HG03457 (cell line): ENCODE results near the gene PIK3CG.

Source experiments
- ATAC-seq: cut with Tn5 transposase; IDR thresholded peaks from one replicate; pipeline ENCODE4 v1.9.1; 2021; ENCODE audit warnings: moderate number of reproducible peaks; ENCODE audit not compliant: unreplicated experiment

PIK3CG gene

GRCh38 chr7:106858618-106859532 is 6.2 kb upstream of the PIK3CG start:
- ATAC-seq, result no peak

DNA sequence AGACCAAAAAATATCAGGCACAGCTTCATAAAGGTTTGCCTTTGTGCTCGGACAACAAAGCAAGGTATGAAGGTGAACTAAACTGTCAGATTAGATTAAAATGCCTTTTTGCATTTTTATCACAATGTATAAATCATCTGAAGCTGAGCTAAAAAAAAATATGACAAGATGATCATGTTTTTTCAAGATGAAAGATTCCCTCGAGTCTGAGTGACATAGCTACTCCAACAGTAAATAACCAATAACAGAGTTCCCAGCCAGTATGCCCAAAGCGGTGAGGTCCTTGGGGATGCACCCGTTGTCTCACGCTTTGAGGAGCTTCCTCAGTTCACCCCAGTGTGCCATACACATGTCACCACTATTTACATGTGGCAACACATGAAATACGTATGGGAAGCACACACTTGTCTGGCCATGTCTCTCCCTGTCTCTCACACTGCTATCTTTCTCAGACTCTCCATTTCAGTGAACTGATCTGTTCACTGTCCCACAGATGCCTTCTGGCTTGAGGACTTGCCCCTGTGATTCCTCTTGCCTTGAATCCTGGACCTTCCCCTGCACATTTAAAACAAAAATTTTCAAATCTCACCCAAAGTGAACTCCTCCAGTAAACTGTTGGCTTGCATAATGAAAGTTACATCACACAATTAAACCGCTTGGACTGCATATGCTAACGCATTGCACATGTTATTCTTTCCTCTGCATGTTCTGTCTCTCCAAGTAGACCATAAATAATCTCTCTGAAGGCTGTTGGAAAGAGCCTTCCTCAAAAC is 2.6 kb upstream of the PIK3CG start:
- ATAC-seq, result no peak

DNA sequence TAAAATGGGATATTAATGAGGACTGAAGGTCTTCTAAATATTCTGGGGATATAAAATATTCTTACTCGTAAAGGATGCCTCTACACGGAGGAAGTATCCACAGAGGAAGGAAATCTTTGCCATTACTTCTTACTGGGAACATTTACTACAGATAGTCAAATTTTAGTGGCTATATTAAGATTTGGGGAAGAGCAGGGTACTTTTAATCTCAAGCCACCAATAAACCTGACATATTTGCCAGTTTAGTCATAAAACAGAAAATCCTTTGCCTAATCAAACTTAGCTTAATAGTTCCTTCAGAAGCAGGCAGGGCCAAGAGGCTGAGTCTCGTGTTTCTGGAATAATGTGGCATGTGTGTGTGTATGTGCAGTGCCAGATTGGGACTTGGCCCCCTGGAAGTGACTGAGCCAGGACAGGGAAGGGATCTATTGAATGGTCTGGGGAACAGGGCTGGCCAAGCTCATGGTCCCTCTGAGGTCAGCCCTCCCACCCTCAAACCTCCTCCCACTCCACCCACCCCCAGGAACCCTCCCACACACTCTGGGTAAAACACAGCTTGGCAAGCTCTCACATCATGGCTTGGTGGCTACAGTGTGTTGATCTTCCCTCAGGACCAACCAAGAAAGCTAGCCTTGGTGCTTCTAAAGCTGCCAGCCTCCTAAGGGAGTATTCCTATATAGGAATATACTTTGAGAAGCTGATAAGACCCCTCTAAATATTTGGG is 1.6 kb upstream of the PIK3CG start:
- ATAC-seq, result no peak

- ATAC-seq, result no peak
These were observed 592 bp upstream of the PIK3CG start for GRCh38 chr7:106864298-106865081.

- no peak for ATAC-seq
These were observed 1.5 kb downstream of the PIK3CG start for GRCh38 chr7:106866298-106867281.

DNA sequence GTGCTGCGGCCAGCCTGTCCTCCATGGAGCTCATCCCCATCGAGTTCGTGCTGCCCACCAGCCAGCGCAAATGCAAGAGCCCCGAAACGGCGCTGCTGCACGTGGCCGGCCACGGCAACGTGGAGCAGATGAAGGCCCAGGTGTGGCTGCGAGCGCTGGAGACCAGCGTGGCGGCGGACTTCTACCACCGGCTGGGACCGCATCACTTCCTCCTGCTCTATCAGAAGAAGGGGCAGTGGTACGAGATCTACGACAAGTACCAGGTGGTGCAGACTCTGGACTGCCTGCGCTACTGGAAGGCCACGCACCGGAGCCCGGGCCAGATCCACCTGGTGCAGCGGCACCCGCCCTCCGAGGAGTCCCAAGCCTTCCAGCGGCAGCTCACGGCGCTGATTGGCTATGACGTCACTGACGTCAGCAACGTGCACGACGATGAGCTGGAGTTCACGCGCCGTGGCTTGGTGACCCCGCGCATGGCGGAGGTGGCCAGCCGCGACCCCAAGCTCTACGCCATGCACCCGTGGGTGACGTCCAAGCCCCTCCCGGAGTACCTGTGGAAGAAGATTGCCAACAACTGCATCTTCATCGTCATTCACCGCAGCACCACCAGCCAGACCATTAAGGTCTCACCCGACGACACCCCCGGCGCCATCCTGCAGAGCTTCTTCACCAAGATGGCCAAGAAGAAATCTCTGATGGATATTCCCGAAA is 2.7 kb downstream of the PIK3CG start:
- no peak for ATAC-seq

DNA sequence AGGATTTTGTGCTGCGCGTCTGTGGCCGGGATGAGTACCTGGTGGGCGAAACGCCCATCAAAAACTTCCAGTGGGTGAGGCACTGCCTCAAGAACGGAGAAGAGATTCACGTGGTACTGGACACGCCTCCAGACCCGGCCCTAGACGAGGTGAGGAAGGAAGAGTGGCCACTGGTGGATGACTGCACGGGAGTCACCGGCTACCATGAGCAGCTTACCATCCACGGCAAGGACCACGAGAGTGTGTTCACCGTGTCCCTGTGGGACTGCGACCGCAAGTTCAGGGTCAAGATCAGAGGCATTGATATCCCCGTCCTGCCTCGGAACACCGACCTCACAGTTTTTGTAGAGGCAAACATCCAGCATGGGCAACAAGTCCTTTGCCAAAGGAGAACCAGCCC is 3.3 kb downstream of the PIK3CG start:
- ATAC-seq, result no peak

DNA sequence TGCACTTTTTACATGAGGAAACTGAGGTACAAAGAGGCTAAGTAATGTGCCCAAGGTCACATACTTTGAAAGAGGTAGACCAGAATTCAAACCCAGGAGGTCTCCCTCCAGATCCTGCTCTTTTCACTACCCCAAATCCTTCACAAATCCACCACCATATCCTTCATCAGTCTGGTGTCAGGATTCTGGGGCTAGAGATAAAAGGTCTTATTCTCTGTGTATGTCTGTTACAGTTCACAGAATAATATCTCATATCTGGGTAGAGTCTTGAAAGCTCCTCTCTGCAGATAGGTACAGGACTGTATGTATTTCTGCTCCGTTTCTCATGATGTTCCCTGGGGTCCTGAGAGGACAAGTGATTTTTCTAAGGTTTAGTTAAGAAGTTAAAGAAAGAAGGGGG is 4.9 kb downstream of the PIK3CG start:
- no peak for ATAC-seq

DNA sequence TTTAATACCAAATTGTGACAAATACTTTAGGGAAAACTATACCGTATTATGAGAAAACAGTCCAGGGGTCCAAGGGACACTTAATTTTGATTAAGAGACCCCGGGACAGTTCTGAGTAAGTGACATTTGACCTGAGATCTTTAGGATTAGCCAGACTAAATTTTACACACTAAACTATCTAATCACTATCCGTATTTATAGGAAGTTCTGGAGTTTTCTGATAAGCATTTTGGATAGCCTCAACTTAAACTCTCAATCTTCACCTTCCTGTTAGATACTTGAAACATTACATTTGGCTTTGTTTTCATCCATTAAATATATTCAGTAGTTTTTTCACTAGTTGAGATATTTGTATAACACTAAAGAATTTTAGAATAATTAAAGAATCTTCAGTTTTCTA is 5.4 kb downstream of the PIK3CG start:
- ATAC-seq, result no peak

DNA sequence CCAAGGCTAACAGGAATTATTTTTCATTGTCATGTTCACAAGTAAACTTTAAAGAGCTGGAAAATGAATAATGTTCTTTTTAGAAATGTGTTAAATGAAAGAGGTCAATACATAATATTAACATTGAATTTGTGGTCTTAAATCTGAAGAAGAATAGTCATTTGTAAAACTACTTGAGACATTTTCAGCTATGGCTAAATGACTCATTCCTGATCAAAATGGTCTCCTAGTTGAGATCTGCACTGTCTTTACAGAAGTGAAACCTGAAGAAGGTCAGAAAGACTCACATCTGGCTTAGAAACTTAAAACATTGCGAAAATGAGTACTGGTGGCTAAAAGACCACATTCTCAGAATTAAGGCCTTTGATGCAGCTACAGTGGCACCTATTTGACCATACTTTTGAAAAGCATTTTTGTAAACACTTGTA is 5.9 kb downstream of the PIK3CG start:
- ATAC-seq, result peak; percentile 94

DNA sequence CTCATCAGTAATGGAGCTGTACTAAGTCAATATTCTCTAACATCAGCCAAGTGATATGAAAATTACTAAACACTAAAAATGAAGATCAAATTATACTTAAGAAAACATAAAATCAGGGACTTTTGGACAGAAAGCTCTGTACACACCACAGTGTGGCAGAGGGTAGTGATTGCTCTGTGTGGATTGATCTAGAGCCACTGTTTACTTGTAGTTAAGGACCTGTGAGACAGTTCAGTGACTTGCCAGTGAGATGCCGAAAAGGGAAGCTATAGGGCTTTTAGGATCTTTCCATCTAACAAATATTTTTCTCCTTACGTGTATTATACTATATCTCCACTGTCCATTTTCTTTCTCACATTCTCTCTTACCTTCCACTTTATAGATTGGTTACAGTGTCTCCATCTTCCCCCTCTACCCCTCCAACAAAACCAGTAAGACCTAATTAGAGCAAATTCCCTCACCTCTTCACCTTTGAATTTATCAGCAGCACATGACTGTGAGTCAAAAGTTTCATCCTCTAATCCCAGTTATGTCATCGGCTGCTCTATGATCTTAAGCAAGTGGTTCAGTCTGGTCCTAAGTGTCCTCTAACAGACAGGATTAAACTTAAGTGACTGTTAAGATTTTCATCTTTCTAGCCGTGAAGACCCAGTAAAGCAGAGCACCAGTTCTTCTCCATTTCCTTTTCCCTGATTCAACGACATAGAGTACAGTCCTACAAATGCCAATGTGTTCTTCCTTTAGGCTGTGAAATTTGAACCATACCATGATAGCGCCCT is 6.9 kb downstream of the PIK3CG start:
- no peak for ATAC-seq

DNA sequence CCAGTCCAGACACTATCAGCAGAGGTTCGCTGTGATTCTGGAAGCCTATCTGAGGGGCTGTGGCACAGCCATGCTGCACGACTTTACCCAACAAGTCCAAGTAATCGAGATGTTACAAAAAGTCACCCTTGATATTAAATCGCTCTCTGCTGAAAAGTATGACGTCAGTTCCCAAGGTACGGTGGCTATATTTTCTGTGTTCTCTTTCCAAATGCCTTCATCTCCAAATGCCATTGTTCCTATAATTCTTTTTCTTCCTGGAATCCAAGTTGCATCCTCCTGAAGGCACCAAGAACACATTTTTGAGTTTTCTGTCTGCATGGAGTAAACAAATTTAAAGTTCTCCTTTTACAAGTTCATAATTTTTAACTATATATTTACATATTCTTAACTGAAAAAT is 7.7 kb downstream of the PIK3CG start:
- no peak for ATAC-seq

- ATAC-seq, result no peak
These were observed 9.0 kb downstream of the PIK3CG start for GRCh38 chr7:106874076-106874475.

DNA sequence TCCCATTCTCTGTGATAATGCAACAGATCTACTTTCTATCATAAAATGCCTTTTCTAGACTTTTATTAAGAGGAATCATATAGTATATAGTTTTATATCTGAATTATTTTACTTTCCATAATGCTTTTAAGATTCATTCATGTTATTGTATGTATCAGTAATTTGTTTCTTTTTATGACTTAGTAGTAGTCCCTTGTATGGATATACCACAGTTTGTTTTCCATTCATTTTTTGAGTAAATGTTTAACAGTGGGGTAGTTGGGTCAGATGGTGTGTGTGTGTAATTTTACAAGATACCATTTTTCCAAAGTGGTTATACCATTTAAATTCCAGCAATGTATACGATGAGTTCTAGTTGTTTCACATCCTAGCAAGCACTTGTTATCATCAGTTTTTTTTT is 10.4 kb downstream of the PIK3CG start:
- no peak for ATAC-seq

DNA sequence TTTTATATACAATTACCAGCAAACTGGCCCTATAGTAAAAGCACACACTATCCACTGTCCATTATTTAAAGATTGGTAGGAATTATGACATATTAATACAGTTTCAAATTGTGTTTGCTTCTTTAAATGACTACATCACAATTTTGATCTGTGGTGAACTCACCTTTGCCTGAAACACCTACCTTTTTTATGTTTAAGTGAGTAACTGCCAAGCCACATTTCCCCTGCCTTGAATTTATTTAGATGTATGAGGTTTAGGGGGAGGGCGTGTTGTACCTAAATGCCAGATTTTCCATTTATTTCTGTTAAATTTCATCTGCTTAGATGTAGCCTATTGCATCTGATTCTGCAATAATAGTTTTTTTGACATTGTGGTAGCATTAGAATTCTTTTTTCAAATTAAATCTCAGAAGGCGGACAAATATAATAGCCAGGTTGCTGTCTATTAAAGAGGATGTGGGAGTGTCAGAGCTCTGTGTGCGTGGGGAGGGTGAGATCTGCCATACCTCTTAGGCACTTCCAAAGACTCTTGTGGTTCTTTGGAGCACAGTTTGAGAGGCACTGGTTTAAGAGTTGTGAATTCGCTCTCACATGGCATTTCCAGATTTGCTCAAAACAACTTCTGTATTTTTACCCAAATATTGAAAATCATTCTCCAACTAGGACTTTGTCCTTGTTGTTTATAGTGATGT is 13.8 kb downstream of the PIK3CG start:
- ATAC-seq, result no peak

DNA sequence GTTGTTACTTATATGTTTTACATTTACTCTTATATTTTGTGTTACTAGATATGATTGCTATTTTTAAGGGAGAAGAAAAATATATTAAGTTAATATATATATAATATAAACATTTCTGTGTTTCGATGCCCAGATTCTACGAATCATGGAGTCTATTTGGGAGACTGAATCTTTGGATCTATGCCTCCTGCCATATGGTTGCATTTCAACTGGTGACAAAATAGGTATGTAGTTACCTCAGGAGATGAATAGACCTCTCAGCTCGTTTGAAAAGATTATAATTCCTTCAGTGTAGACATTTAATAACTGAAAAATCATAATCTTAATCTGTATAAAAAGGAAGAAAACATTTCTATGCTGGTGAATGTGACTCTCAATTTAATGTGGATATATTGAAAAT is 16.9 kb downstream of the PIK3CG start:
- no peak for ATAC-seq

- no peak for ATAC-seq
These were observed 18.5 kb downstream of the PIK3CG start for GRCh38 chr7:106883456-106884026.
